Hepatocyte (in vitro differentiated cells): Measurements from ENCODE around the gene CXCR5. TPM values are rescaled to one million over a fixed set of nuclear protein-coding genes. Genes with fewer than 3 reads are reported as not detected.

Experiments
- DNase-seq: peaks from one replicate; pipeline ENCODE4 v3.0.0-alpha.2; 2016; ENCODE audit warnings: low spot score
- H2AFZ ChIP-seq: fragments of 200-600 bp; sonication (generic); 2 replicates; pipeline ENCODE4 v1.6.0; 2016; ENCODE audit warnings: antibody characterized with exemption, mild to moderate bottlenecking
- H3K27ac ChIP-seq: fragments of 200-600 bp; sonication (generic); 2 replicates; pipeline ENCODE4 v1.5.1; 2016; ENCODE audit warnings: mild to moderate bottlenecking
- H3K27me3 ChIP-seq: fragments of 200-600 bp; sonication (generic); 2 replicates; pipeline ENCODE4 v1.6.1; 2016
- H3K36me3 ChIP-seq: fragments of 200-600 bp; sonication (generic); replicated peaks from 2 replicates; pipeline ENCODE4 v1.5.1; 2016; ENCODE audit warnings: low read depth; ENCODE audit not compliant: insufficient read depth
- H3K4me1 ChIP-seq: fragments of 200-600 bp; sonication (generic); 2 replicates; pipeline ENCODE4 v1.5.1; 2016; ENCODE audit warnings: mild to moderate bottlenecking, moderate library complexity; ENCODE audit not compliant: insufficient read depth
- H3K4me2 ChIP-seq: fragments of 200-600 bp; sonication (generic); 2 replicates; pipeline ENCODE4 v1.6.0; 2016
- H3K4me3 ChIP-seq: fragments of 200-600 bp; sonication (generic); 2 replicates; pipeline ENCODE4 v1.5.1; 2016; ENCODE audit warnings: mild to moderate bottlenecking
- H3K79me2 ChIP-seq: fragments of 200-600 bp; sonication (generic); 2 replicates; pipeline ENCODE4 v1.6.0; 2017; ENCODE audit warnings: mild to moderate bottlenecking
- H3K9me2 ChIP-seq: fragments of 200-600 bp; sonication (generic); replicated peaks from 2 replicates; pipeline ENCODE4 v1.6.0; 2017; ENCODE audit warnings: mild to moderate bottlenecking; ENCODE audit not compliant: insufficient read depth
- H3K9me3 ChIP-seq: fragments of 200-600 bp; sonication (generic); 2 replicates; pipeline ENCODE4 v1.5.1; 2016; ENCODE audit warnings: low read depth, mild to moderate bottlenecking
- H4K20me1 ChIP-seq: fragments of 200-600 bp; sonication (generic); 2 replicates; pipeline ENCODE4 v1.6.0; 2016; ENCODE audit warnings: mild to moderate bottlenecking; ENCODE audit not compliant: insufficient read depth, poor library complexity, severe bottlenecking
- CTCF ChIP-seq: fragments of 200-600 bp; sonication (generic); IDR thresholded peaks from 2 replicates; pipeline ENCODE4 v1.5.1; 2016; ENCODE audit warnings: antibody characterized with exemption, mild to moderate bottlenecking; ENCODE audit not compliant: poor library complexity
- EZH2 ChIP-seq: fragments of 200-600 bp; sonication (generic); IDR thresholded peaks from 2 replicates; pipeline ENCODE4 v1.6.1; 2016; ENCODE audit warnings: antibody characterized with exemption, mild to moderate bottlenecking, borderline replicate concordance
- EZH2phosphoT487 ChIP-seq: fragments of 200-600 bp; sonication (generic); IDR thresholded peaks from one replicate; pipeline ENCODE4 v1.6.1; 2018; ENCODE audit warnings: antibody characterized with exemption, mild to moderate bottlenecking, low read depth, moderate library complexity; ENCODE audit not compliant: unreplicated experiment, severe bottlenecking
- WGBS: methylation state at CpG from one replicate; pipeline ENCODE4 v1.1.6; 2016; ENCODE audit warnings: low lambda C conversion rate; ENCODE audit errors: missing lambda C conversion rate; 5-methylcytosine and 5-hydroxymethylcytosine counted together
- polyA plus RNA-seq: library from polyadenylated mRNA; unstranded; fragments of >200 nt; fragmentation: Nextera tagmentation; extraction: Ambion mirVana; gene quantifications from 2 replicates; pipeline ENCODE4 v1.2.1, GENCODE V29; 2016
- total RNA-seq: library from RNA; depleted of rRNA; stranded (reverse); fragments of >200 nt; gene quantifications from 2 replicates; pipeline ENCODE4 v1.2.3, GENCODE V29; 2014

The CXCR5 gene
- total and polyA plus RNA-seq, 2 experiments from 2014 or later = 0.11 TPM; not detected in 1

- TF ChIP-seq EZH2phosphoT487 (no peak), EZH2 (no peak), CTCF (no peak)
- peak overlapping the region; percentile 94 for H3K4me2 ChIP-seq
- DNase-seq = no peak
- no peaks in the 10 kb centered on the region for H3K27me3 ChIP-seq
- peaks cover 82% of the 10 kb centered on the region for H3K79me2 ChIP-seq
- no peaks in the 10 kb centered on the region for H3K9me3 ChIP-seq
- no peak overlapping the region for H3K4me3 ChIP-seq
- no peak overlapping the region for H2AFZ ChIP-seq
- peaks cover 90% of the 10 kb centered on the region for H3K4me1 ChIP-seq
- WGBS = 65% methylated on average over 10 of the region's 10 CpGs
- no peaks in the 10 kb centered on the region for H3K9me2 ChIP-seq
- H4K20me1 ChIP-seq = peaks cover 7% of the 10 kb centered on the region
- H3K36me3 ChIP-seq = no peaks in the 10 kb centered on the region
- H3K27ac ChIP-seq = peak overlapping the region; percentile 99
These were observed 32.5 kb downstream of the CXCR5 start for GRCh38 chr11:118915941-118916841.

GRCh38 chr11:118916842-118917388 is 33.2 kb downstream of the CXCR5 start:
- TF ChIP-seq EZH2phosphoT487 = no peak
- TF ChIP-seq CTCF = no peak
- no peak for TF ChIP-seq EZH2
- WGBS = 12% methylated on average over 8 of the region's 8 CpGs
- H3K27ac ChIP-seq = peak overlapping the region; percentile 99
- H3K4me2 ChIP-seq = peak overlapping the region; percentile 94
- H3K9me3 ChIP-seq = no peaks in the 10 kb centered on the region
- no peaks in the 10 kb centered on the region for H3K36me3 ChIP-seq
- H3K9me2 ChIP-seq = no peaks in the 10 kb centered on the region
- H3K79me2 ChIP-seq = peaks cover 83% of the 10 kb centered on the region
- H3K4me3 ChIP-seq = no peak overlapping the region
- no peaks in the 10 kb centered on the region for H3K27me3 ChIP-seq
- peaks cover 13% of the 10 kb centered on the region for H4K20me1 ChIP-seq
- H2AFZ ChIP-seq = no peak overlapping the region
- H3K4me1 ChIP-seq = peaks cover 90% of the 10 kb centered on the region
- peak; percentile 85 for DNase-seq

GRCh38 chr11:118917481-118918127 is 33.9 kb downstream of the CXCR5 start:
- no peaks in the 10 kb centered on the region for H3K27me3 ChIP-seq

More at GRCh38 chr11:118917481-118918127, 33.9 kb downstream of the CXCR5 start:
- Histone ChIP-seq H3K4me3 (no peak overlapping the region), H3K9me3 (no peaks in the 10 kb centered on the region), H3K4me2 (peak overlapping the region; percentile 94), H3K4me1 (peaks cover 90% of the 10 kb centered on the region), H3K79me2 (peaks cover 88% of the 10 kb centered on the region), H3K27ac (peak overlapping the region; percentile 99), H4K20me1 (peaks cover 20% of the 10 kb centered on the region), H2AFZ (no peak overlapping the region), H3K36me3 (no peaks in the 10 kb centered on the region), H3K9me2 (no peaks in the 10 kb centered on the region)
- DNase-seq = peak; percentile 82
- TF ChIP-seq EZH2 (no peak), CTCF (no peak), EZH2phosphoT487 (no peak)
- WGBS = 32% methylated on average over 13 of the region's 13 CpGs
